Measurements from ENCODE around the gene SLIT3. TPM values are rescaled to one million over a fixed set of nuclear protein-coding genes. Genes with fewer than 3 reads are reported as not detected.

The SLIT3 gene
- total RNA-seq, 1 experiment from 2014 or later: 0.10 TPM

- no peak for DNase-seq (ENCODE audit: low read depth, low spot score)
- no peaks in the 10 kb centered on the region for H4K20me1 ChIP-seq (ENCODE audit: insufficient read depth)
- no peaks in the 10 kb centered on the region; the same call in 1 of the 2 replicates for H3K9me2 ChIP-seq (ENCODE audit: insufficient read depth)
- no peaks in the 10 kb centered on the region for H3K9me3 ChIP-seq (ENCODE audit: control insufficient read depth in 1 of 2, insufficient read depth in 1 of 2, low read depth in 1 of 2, low read length in 2 of 2)
- H3K4me3 ChIP-seq (replicated peaks in 1 of 2; ENCODE audit: low read depth in 1 of 2, low read length in 2 of 2): no peak overlapping the region
- ChIA-PET RAD21 (ENCODE audit: low non-redundant PET in 1 of 2, low total read pairs in 2 of 2, uncharacterized antibody in 2 of 2, unreplicated experiment in 2 of 2) (no interaction called here), POLR2A (no interaction called here), CTCF (no interaction called here)
- no peak overlapping the region for H3K9ac ChIP-seq (ENCODE audit: low read length)
- no peak overlapping the region for H3K27ac ChIP-seq (ENCODE audit: low read depth, low read length)
- peaks cover 80% of the 10 kb centered on the region for H3K27me3 ChIP-seq (ENCODE audit: insufficient read depth, low read length)
- intact Hi-C loops (cut with micrococcal nuclease): no loop called here
- no peaks in the 10 kb centered on the region for H3K4me1 ChIP-seq (ENCODE audit: control insufficient read depth in 1 of 2, insufficient read depth in 2 of 2, low read length in 2 of 2)
- BruUV-seq (replicated peaks): no TSS peak
- TF ChIP-seq ZNF274 (IDR thresholded peaks at IDR 0.05; ENCODE audit: low read depth, low read length): no peak
- TF ChIP-seq ZFX (IDR thresholded peaks at IDR 0.05): no peak
- no peak for TF ChIP-seq CTCF (IDR thresholded peaks at IDR 0.05 in 2 of 3, conservative IDR thresholded peaks at IDR 0.05 in 1 of 3; ENCODE audit: borderline replicate concordance in 1 of 3, insufficient read depth in 1 of 3, low read depth in 2 of 3, low read length in 2 of 3)
- no peak for TF ChIP-seq MAX (IDR thresholded peaks at IDR 0.05)
- TF ChIP-seq JUND (IDR thresholded peaks at IDR 0.05): no peak
- no peak for TF ChIP-seq RAD21 (IDR thresholded peaks at IDR 0.05; ENCODE audit: low read depth)
- no peak for TF ChIP-seq FOSL1 (IDR thresholded peaks at IDR 0.05; ENCODE audit: low read depth)
- no peak for TF ChIP-seq EZH2phosphoT487 (IDR thresholded peaks at IDR 0.05; ENCODE audit: borderline replicate concordance)
- no peak for TF ChIP-seq CEBPB (IDR thresholded peaks at IDR 0.05; ENCODE audit: low read depth)
- no peak for TF ChIP-seq EZH2 (IDR thresholded peaks at IDR 0.05)
- H2AFZ ChIP-seq (ENCODE audit: low read depth, low read length, poor library complexity, severe bottlenecking): no peak overlapping the region
- no peak for ATAC-seq
- H3K79me2 ChIP-seq (ENCODE audit: insufficient read depth, low read length): no peaks in the 10 kb centered on the region
- no peak overlapping the region for H3K4me2 ChIP-seq (ENCODE audit: low read length)
- no peaks in the 10 kb centered on the region for H3K36me3 ChIP-seq (ENCODE audit: control insufficient read depth in 1 of 2, insufficient read depth in 2 of 2, low read length in 2 of 2)
Measured at GRCh38 chr5:168822745-168823281, 478.1 kb downstream of the SLIT3 start.

Measured in HCT116 (cell line).